HS-27A (cell line): Measurements from ENCODE around the gene SPIB.
"Not testable (repeated sequence)": the region's sequence is repeated elsewhere in the genome, so short reads cannot be mapped to it uniquely, and the experiment has no call there.

Source experiments
- DNase-seq: peaks from one replicate; pipeline ENCODE4 v3.0.0-alpha.2; 2012; ENCODE audit warnings: low read depth, missing footprints

Gene SPIB

DNA sequence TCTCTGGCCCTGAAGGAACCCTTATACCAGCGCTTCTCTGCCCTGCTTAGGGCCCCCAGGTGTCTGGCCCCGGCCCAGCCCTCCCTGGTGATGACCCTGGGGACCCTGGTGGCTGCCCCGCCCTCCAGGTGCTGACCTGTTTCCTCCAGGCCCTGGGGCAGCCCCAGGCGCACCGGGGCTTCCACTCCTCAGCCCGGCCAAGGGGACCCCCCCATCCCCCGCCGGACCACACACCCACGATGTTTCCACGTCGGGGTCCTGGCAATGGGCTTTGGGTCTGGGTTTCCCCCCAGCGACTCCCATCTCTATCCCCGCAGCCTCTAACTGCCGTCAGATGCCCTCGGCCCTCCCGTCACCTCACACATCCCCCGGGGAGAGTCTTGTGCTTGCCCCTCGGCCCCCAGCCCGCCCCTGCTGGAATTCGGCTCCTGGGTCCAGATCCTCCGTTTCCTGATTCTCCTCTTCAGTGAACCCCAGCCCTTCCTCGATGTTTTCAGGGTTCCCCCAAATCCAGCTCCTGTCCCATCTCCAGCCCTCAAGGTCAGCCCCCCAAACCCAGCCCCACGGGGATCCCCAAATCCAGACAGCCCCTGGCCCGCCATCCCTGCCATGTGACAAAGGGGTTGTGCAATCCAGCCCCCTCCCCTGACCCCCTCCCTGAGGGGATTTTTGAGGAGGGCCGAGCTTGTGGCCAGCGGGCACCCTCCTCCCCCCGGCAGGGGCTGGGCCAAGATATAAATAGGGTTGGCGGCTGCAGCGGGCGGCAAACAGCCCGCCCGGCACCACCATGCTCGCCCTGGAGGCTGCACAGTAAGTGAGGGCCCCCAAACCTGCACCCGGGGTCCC is at the start of gene SPIB:
Gene SPIB (plus strand): TSS at position 763 of the 846 bp plus-strand sequence. CDS start 25 bp downstream, at position 788.
- DNase-seq: no peak

DNA sequence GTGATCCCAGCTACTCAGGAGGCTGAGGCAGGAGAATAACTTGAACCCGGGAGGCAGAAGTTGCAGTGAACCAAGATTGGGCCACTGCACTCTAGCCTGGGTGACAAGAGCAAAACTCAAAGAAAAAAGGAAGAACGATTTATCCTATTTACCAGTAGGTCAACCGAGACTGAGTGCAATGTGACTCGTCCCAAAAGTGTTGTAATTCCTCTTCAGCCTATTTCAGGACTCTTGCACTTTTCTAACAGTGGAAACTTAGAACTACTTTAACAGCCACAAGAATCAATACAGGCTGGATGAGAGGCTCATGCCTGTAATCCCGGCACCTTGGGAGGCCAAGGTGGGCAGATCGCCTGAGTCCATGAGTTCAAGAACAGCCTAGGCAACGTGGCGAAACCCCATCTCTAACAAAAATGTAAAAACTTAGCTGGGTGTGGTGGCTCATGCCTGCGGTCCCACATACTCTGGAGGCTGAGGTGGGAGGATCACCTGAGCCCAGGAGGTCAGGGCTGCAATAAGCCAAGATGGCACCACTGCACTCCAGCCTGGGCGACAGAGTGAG is 46.7 kb upstream of the SPIB start:
- DNase-seq: no peak

DNA sequence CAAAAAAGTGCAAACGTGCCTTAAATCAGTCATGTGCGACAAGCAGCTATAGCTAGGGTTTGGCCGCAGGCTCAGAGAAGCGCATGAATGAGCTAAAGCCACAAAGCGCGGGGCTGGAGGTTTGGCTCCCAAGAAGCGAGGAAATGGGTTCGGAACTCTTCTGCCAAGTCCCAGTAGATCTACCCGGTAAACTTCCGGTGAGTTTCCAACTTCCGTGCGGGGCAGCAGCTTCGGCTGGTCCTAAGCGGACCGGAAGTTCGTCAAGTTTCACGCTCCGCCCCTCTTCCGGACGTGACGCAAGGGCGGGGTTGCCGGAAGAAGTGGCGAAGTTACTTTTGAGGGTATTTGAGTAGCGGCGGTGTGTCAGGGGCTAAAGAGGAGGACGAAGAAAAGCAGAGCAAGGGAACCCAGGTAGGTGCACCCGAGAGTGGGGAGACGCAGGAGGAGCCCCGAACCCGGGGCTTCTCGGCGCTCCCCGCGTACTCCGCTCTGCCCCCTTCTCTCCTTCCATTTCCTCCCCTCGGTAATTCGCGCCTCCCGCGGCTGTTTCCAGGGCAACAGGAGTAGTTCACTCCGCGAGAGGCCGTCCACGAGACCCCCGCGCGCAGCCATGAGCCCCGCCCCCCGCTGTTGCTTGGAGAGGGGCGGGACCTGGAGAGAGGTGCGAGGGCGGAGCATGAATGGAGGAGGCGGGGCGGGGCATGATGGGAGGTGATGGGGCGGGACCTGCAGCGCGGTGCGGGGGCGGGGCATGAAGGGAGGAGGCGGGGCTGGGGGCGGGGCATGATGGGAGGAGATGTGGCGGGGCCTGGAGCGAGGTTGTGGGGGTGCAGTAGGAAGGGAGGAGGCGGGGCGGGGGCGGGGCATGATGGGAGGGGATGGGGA is 42.3 kb upstream of the SPIB start, which contains the start of gene NR1H2:
Gene NR1H2 (plus strand): TSS at position 292 of the 885 bp plus-strand sequence. CDS start 1,149 bp downstream, outside the sequence.
- peak; percentile 94 for DNase-seq

DNA sequence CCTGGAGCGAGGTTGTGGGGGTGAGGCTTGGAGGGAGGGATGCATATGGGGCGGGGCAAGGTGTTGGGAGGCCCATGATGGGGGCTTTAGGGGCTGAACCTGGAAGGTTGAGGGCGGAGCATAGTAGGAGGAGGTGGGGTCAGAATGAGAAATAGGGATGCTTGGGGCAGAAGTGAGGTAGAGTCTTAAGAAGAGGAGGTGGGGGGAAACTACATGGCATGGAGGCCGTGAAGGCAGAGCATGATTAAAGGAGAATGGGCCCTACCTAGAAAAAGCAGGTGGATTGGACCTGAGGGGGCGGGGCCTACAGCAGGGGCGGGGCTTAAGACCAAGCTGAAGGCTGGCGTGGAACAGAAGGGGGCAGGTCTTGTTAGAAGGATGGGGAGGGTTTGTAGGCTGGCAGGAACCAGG is 41.7 kb upstream of the SPIB start:
- DNase-seq: no peak

DNA sequence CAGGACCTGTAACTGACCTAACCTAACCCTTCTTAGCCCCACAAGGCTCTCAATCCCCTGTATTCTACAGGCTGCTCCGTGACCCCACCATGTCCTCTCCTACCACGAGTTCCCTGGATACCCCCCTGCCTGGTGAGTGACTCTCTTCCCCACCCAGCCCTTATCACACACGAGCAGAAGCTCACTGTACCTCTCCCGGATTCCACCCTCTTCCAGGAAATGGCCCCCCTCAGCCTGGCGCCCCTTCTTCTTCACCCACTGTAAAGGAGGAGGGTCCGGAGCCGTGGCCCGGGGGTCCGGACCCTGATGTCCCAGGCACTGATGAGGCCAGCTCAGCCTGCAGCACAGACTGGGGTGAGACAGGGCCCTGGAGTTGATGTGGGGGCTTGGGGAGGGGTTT is 41.2 kb upstream of the SPIB start:
- DNase-seq: no peak

DNA sequence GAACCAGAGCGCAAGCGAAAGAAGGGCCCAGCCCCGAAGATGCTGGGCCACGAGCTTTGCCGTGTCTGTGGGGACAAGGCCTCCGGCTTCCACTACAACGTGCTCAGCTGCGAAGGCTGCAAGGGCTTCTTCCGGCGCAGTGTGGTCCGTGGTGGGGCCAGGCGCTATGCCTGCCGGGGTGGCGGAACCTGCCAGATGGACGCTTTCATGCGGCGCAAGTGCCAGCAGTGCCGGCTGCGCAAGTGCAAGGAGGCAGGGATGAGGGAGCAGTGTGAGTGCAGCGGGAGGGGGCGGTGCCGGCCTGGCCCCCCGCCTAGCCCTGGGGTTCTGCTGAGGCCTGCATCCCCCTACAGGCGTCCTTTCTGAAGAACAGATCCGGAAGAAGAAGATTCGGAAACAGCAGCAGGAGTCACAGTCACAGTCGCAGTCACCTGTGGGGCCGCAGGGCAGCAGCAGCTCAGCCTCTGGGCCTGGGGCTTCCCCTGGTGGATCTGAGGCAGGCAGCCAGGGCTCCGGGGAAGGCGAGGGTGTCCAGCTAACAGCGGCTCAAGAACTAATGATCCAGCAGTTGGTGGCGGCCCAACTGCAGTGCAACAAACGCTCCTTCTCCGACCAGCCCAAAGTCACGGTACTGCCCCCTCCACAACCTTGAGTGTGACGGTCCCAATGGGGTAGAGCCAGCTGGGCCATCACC is 40.4 kb upstream of the SPIB start:
- DNase-seq: no peak

DNA sequence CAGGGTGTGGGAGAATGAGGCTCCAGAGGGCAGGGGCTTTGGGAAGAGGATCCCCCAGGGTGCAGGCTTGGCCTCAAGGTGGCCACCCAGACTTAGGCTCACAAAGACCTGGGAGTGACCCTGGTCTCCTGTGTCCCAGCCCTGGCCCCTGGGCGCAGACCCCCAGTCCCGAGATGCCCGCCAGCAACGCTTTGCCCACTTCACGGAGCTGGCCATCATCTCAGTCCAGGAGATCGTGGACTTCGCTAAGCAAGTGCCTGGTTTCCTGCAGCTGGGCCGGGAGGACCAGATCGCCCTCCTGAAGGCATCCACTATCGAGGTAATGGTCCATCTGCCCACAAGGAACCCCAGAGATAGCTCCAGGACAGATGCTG is 39.9 kb upstream of the SPIB start:
- DNase-seq: no peak

DNA sequence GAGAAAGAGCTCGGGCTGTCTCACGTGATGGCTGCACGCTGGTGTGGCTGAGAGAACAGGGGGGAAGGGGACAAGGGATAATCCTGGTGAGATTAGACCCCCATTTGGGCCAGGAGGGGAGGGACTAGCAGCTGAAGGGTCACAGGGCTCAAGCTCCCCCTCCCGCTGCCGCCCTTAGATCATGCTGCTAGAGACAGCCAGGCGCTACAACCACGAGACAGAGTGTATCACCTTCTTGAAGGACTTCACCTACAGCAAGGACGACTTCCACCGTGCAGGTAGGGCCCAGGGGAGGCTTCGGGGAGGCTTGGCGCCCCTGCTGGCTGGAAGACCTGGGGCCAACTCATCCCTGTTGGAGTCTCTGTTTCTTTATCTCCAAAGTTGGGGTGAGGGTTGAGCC is 39.1 kb upstream of the SPIB start:
- DNase-seq: no peak

DNA sequence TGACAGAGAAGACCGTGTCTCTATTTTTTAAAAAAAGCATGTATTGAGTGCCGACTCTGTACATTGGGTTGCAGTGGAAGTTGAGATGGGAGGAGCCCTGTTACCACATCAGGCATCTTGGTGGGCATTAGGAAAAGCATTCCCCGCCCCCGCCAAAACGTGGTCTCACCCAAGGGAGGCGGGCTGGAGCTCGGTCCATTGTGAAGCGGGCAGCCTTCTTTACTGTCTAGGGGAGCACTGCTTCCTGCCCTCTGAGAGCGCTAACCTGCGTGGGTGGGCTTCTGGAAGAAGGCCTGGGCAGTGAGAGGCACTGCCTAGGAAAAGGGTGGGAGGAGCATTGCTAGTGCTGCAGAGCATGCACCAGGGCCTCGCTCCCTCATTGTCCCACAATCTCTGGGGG is 38.6 kb upstream of the SPIB start:
- DNase-seq: no peak

DNA sequence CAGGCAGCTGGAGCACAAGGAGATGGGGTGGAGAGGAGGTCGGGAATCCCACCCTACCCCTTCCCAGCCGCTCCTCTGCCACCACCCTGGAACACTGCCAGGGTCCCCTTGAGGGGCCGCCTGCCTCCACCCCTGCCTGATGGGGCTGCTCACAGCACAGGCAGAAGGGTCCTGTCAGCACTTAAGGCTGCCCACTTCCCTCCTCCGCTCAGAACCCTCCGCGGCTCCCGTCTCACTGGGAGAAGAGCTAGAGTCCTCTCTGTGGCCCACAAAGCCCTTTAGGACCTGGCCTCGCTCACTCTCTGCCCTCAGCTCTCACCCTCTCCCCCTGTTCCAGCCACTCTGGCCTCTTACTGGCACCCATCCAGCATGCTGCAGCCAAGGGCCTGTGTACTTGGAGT is 38.0 kb upstream of the SPIB start:
- no peak for DNase-seq

DNA sequence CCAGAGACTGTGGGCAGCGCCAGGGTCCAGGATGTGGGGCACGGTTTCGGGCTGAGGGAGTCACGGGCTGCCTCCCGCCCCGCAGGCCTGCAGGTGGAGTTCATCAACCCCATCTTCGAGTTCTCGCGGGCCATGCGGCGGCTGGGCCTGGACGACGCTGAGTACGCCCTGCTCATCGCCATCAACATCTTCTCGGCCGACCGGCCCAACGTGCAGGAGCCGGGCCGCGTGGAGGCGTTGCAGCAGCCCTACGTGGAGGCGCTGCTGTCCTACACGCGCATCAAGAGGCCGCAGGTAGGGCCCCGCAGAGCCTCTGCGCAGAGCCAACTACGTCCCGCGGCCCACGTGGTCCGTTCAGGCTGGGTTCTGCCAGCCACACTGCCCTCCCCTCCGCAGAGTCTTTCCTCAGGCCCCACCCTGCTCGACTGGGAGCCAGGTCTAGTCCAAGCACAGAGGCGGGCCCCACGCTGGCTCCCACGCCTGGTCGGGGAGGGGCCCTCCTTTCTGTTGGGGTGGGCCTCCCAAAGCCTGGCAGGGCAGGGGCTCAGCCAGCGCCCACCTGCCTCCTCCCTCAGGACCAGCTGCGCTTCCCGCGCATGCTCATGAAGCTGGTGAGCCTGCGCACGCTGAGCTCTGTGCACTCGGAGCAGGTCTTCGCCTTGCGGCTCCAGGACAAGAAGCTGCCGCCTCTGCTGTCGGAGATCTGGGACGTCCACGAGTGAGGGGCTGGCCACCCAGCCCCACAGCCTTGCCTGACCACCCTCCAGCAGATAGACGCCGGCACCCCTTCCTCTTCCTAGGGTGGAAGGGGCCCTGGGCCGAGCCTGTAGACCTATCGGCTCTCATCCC is 36.6 kb upstream of the SPIB start:
- no peak for DNase-seq

DNA sequence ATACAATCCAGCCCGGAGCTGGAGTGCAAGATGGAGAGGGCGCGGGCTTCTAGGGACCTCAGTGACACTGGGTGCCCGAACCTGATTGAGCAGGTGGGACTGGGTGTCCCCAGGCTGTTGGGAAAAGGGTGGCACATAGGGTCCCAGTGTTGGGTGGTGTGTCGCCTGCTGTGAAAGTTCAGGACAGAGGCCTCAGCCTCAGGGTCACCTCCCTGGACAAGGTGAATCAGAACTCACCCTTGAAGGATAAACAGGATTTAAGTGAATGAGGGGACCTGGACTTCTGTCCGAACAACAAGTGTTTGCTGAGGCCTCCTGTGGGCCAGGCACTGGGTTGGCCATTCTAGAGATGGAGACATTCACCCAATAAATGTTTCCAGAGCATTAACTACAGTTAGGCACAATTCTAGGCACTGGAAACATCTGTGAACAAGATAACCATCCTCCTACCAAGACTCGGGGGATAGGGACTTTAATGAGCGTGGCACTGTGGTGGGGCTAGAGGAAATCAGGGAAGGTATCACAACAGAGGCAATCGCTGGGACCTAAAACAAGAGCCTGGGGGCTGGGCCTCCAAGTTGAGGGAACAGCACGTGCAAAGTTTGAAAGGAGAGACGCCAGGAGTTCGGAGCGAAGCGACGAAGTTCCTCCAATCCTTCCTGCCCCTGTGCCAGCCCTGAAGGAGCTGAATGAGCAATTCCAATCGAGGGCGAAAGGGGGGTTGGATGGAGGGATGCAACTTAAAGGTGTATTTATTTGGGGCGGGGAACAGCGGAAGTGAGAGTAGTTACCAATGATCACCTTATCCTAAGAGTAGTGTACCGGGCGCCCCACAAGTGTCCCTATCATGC is 35.5 kb upstream of the SPIB start:
- DNase-seq: no peak

DNA sequence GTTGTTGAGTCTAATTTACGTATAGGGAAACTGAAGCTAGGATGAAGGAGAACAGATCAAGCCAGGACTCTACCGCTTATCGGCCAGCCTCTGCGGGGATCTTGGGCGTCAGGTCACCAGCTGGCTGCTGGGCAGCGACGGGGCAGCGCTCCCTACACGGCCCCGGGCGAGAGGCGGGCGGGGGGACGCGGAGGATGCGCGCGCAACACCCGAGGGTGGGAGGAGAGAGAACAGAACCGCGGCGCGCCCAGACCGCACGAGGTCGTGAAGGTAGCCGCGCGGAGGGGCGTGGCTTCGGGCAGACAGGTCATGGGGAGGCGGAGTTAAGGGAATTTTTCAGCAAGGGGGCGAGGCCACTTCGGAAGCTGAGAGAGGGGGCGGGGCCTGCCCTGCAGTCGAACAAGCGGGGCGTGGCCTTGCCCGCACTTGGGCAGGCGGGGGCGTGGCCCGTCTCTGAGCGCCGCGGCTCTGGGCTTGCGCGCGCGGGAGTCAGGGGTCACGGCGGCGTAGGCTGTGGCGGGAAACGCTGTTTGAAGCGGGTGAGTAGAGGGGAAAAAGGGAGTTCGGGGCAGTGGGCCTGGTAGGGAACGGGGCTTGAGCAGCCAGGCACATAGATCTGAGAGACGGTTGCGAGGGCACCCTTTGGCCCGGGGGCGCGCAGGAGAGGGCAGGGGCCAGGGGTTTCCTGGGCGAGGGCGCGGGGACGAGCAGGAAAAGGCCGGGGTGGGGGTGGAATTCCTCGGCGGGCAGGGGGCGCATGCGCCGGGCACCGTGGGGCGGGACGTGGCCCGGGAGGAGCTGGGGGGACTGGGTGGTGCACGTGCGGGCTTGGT is 34.7 kb upstream of the SPIB start, which contains the start of gene POLD1:
Gene POLD1 (plus strand): TSS at position 496 of the 833 bp plus-strand sequence. CDS start 14,505 bp downstream, outside the sequence.
- peak; percentile 87 for DNase-seq

DNA sequence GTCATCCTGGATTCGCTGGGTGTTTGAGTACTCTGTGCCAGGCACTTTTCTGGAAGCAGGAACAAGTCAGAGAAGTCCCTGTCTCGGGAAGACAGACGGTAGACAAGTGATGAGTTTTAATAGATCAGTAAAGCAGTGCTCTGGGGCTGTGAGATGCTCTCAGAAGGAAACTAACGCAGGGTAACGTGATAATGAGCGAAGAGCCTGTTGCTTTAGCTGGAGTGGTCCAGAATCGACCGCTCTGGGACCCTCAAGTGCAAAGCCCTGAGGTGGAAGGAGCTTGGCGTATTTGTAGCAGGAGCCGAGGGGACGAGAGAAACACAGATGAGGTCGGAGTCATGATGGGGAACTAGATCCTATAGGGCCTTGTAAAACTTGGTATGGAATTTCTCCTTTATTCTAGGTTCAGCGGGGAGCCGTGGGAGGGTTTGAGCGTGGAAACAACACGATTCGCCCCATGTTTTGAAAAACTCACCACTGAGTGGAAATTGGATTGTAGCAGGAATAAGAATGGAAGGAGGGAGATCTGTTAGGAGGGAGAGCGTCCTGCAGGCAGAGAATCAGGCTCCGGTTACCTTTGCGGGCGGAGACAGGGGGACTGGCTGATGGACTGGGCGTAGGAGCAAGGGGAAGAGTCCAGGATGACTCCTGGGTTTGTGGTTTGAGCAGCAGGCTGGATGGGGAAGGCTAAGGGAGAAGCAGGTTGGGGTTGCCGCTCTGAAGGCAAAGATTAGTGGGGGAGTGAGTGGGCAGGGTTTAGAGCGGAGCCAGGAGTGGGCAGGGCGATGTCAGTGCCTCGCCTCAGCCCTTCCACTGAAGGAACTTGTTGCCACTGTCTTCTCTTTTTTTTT is 33.8 kb upstream of the SPIB start:
- peak; percentile 11 for DNase-seq

DNA sequence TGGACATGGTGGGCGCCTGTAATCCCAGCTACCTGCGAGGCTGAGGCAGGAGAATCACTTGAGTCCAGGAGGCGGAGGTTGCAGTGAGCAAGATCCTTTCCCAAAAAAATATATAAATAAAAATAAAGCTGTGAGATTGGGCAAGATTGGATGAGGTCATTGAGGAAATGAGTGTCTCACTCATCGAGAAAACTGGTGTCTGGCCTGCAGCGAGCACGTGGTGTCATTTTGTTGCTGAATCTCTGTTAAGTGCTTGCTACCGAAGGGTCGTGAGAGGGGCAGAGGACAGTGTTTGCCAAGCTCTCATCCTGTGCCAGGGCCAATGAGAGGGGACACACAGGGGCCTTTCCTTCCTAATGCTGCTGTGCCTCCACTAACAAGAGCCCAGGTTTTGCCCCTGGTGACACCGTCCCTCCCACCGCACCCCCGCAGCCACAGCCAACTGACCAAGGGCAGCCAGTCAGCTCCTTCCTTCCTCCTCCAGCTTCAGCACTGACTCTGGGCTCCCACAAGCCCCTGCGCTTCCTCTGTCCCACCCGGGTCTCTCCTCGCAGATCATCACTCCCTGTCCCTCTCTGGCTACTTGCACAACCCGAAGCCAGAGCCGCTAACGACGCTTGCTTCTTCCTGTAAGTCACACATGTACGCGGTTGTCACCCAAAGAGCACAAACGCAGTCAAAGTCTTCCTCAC is 31.4 kb upstream of the SPIB start:
- no peak for DNase-seq

DNA sequence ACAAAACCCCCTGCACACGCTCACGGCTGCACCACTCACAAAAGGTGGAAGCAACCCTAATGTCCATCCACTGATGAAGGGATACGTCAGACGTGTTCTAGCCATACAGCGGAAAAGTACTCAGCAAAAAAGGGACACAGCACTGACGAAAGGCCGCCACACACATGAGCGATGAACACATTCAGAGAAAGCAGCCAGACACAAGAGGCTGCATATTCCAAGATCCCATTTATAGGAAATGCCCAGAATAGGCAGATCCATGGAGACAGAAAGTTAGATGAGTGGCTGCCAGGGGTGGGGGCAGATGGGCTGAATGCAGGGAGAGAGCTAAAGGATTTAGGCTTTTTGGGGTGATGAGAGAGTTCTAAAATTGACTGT is 30.9 kb upstream of the SPIB start:
- DNase-seq: no peak

DNA sequence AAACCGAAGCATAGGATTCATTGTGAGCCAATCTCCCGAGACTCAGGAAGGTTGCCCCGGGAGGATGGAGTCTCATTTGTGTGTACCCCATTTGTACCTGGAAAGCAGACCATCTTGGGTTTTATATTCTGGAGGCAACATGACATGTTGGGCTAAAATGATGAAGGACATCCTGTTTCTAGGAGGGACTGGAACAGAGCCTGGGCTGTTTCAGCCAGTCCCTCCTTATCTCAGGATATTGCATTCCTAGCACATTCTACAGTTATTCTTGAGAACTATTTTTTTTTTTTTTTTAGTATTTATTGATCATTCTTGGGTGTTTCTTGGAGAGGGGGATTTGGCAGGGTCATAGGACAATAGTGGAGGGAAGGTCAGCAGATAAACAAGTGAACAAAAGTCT is 28.4 kb upstream of the SPIB start:
- DNase-seq: not testable (repeated sequence)

DNA sequence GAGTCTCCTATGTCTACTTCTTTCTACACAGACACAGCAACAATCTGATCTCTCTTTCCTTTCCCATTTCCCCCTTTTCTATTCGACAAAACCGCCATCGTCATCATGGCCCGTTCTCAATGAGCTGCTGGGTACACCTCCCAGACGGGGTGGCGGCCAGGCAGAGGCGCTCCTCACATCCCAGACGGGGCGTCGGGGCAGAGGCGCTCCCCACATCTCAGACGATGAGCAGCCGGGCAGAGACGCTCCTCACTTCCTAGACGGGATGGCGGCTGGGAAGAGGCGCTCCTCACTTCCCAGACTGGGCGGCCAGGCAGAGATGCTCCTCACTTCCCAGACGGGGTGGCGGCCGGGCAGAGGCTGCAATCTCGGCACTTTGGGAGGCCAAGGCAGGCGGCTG is 27.8 kb upstream of the SPIB start:
- DNase-seq: not testable (repeated sequence)
